WI38 (cell line): ENCODE measurements around the gene KLF11.

Source experiments
- H3K4me3 ChIP-seq: 2 replicates; pipeline ENCODE4 v1.5.1; 2011; ENCODE audit warnings: low read depth, mild to moderate bottlenecking, control low read depth, low read length
- CTCF ChIP-seq: IDR thresholded peaks from 2 replicates; pipeline ENCODE4 v1.5.1; 2012; ENCODE audit warnings: low read depth, mild to moderate bottlenecking, control low read depth, low read length

KLF11 gene

GRCh38 chr2:10005461-10006235, 37.7 kb upstream of the KLF11 start:
- TF ChIP-seq CTCF, result no peak
- H3K4me3 ChIP-seq, result no peak overlapping the region

GRCh38 chr2:10006236-10007161, 36.9 kb upstream of the KLF11 start:
- no peak overlapping the region for H3K4me3 ChIP-seq
- no peak for TF ChIP-seq CTCF

GRCh38 chr2:10007435-10007834, 35.9 kb upstream of the KLF11 start:
- TF ChIP-seq CTCF, result no peak
- no peak overlapping the region for H3K4me3 ChIP-seq

- no peak overlapping the region for H3K4me3 ChIP-seq
Observed at GRCh38 chr2:10007921-10008808, 35.2 kb upstream of the KLF11 start.

GRCh38 chr2:10008809-10009176, 34.6 kb upstream of the KLF11 start:
- no peak for TF ChIP-seq CTCF
- no peak overlapping the region for H3K4me3 ChIP-seq

More at GRCh38 chr2:10007921-10008808, 35.2 kb upstream of the KLF11 start:
- no peak for TF ChIP-seq CTCF

- no peak for TF ChIP-seq CTCF
Observed at GRCh38 chr2:10009271-10009810, 34.0 kb upstream of the KLF11 start.

More at GRCh38 chr2:10009271-10009810, 34.0 kb upstream of the KLF11 start:
- no peak overlapping the region for H3K4me3 ChIP-seq
